Choroid plexus epithelial cell (primary cell): ENCODE results near the gene PKP4.

ENCODE experiments used
- DNase-seq: peaks from one replicate; pipeline ENCODE4 v3.0.0-alpha.2; 2010; ENCODE audit warnings: low read depth
- H3K4me3 ChIP-seq: 2 replicates; pipeline ENCODE4 v1.5.1; 2011; ENCODE audit warnings: low read depth, mild to moderate bottlenecking, control low read depth, low read length, moderate library complexity
- CTCF ChIP-seq: conservative IDR thresholded peaks from 2 replicates; pipeline ENCODE4 v1.5.1; 2011; ENCODE audit warnings: low read depth, mild to moderate bottlenecking, control low read depth, inconsistent platforms, low read length, moderate library complexity

The PKP4 gene

DNA sequence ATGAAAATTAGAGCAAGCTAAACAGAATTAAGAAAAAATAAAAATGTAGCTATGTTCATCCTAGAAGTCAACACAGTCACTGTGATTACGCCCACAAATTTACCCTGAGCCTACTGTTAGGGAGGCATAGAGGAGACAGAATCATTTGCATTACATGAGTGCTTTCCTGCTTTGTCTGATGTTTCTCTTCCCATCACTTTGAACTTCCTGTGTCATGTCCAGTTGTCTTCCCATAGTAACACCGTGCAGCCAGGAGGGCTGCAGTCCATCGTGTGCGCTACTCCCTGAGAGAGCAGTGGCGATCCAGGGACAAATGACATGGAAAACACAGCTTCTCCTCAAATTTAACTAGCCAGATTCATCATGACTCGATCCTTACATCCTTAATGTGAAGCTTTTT, 188.5 kb downstream of the PKP4 start:
- no peak overlapping the region for H3K4me3 ChIP-seq
- DNase-seq, result no peak
- TF ChIP-seq CTCF, result no peak

DNA sequence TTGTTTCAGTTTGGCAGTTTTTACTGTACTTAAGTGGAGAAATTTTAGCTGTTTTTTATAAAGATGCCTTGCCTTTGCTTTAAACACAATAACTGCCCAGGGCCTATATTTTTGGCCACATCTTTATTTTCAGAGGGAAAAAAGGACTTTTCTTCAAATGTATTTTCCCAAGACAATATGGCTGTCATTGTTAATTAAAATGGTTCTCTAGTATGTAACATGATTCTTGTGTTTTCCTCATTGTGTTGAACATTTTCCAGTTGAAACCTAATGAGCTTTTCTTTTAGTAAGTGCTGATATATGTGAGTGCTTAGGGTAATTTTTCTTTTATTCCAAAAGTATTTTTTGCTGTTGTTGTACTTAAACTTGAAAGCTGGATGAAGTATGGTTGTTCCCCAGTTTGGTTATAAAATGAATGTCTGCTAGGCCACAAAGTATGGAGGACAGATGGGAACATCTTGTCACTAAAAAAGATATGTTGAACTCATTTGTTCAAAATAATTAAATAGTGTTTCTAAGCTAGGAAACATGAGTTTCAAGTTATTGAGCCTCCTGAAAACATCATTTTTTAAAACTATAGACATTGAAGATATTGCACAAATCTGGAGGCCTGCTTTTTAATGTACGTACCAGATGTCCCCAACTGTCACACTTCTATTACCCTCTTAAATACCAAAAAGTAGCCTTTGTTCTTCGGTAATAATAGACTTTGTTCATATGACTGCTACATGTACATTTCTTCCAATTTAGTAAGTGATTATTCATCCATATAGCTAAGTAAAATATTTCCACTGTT, 190.9 kb downstream of the PKP4 start:
- no peak for TF ChIP-seq CTCF
- no peak for DNase-seq

DNA sequence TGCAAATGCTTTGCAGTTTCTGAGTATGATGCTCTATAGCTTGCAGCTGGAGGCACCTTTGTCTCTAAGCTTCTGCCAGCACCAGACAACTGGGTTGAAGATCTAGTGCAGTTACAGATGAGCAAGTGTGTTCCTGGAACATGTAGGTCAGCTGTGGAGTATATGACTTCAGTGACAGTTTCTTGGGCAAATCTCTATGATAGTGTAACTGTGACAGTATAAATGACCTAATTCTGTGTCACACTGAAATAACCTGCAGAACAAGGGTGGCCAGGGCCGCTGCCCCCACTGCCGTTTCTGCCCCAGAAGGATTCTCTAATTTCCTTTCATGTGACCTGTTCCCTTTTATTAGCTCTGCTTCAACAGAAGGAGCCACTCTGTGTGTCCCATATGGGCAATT, 193.1 kb downstream of the PKP4 start:
- DNase-seq, result no peak
- TF ChIP-seq CTCF, result no peak
- no peak overlapping the region for H3K4me3 ChIP-seq

More for the DNA sequence above, 190.9 kb downstream of the PKP4 start:
- no peak overlapping the region for H3K4me3 ChIP-seq

GRCh38 chr2:158650646-158651357, 194.1 kb downstream of the PKP4 start:
- no peak for DNase-seq
- H3K4me3 ChIP-seq, result no peak overlapping the region
- TF ChIP-seq CTCF, result no peak

- no peak overlapping the region for H3K4me3 ChIP-seq
- no peak for DNase-seq
- no peak for TF ChIP-seq CTCF
These were observed 194.8 kb downstream of the PKP4 start for GRCh38 chr2:158651358-158652057.

GRCh38 chr2:158655628-158656027, 198.9 kb downstream of the PKP4 start:
- no peak for DNase-seq
- no peak overlapping the region for H3K4me3 ChIP-seq
- TF ChIP-seq CTCF, result no peak
